Measurements from ENCODE around the gene DNAJB8.

Gene DNAJB8

DNA sequence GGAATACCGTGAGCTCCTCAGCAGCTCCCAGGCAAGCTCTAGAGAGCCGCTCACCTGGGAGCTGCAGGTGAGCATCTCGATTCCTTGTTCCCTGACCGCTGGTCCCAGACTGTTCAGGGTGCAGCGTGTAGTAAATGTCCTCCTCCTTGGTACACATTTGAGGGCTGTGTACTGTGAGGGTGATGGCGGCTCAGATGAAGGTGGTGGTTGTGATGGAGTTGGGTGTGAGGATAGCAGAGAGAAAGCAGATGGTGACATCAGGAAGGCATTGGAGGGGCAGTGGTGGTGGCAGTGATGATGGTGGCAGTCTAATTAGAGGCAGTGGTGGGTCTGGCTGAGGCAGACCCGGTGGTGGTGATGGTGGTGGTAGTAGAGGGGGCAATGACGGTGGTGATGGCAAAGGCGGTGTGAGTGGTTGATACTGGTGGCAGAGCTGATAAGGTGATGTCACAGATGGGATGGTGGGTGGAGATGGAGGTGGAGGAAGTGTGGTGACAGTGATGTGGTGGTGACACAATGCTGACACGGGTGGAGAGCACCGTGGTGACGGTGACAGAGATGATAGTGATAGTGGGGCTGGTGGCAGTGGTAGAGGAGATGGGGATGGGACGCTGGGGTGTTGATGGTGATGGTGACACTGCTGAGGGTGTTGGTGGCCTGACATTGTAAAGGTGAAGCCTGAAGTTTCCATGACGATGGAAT is at the start of gene DNAJB8:
Gene DNAJB8 (minus strand): TSS at position 51 of the 702 bp plus-strand sequence. CDS start 3,645 bp downstream, outside the sequence.
- no peak for DNase-seq (ENCODE audit: low read depth)

DNA sequence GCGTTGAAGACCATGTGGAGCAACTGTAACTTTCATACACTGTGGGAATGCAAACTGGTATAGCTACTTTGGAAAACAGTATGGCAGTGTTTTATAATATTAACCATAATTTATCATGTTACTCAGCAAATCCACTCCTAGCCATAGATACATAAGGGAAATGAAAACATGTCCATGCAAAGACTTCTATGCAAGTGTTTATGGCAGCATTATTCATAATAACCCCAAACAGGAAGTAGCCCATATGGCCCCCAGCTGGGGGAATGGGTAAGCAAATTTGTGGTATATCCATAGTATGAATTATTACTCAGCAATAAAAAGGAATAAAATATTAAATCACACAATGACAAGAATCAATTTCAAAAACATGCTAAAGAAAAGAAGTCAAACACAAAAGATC is 49.3 kb upstream of the DNAJB8 start:
- no peak for DNase-seq (ENCODE audit: low read depth)

DNA sequence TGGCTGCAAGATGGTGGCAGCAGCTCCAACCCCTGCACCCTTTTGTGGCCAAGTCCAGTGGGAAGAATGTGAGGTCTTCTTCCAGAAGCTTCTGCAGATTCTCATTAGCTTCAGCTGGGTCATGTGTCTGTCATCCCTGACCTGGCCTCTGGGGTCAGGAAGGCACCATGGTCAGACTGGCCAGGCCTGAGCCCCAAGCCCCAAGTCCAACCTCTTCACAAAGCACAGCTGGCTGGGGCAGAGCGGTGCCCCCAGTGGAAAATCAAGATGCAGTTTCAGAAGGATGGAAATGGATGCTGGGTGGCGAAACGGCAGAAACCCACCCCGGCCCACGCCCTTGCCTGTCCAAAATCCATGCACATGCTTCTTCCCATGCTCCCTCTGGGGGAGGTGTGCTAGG is 42.2 kb upstream of the DNAJB8 start:
- DNase-seq (ENCODE audit: low read depth), result no peak

DNA sequence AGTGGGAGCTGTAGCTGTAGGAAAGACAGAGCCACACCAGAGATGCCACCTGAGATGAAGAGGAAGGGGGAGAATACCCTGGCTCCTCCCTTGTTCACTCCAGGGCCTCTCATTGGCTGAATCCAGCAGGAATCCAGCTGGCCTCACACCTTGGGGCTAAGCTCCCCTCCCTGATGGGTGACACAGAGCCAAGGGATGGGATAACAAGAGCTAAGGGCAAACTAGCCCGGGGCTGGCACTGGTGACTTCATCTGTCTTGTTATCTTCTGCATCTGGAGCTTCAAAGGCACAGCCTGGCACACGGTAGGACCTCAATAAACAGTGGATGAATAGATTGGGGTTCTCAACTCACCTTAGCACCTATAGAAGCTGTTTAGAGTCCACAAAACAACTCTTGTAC is 40.1 kb upstream of the DNAJB8 start:
- DNase-seq (ENCODE audit: low read depth), result no peak

DNA sequence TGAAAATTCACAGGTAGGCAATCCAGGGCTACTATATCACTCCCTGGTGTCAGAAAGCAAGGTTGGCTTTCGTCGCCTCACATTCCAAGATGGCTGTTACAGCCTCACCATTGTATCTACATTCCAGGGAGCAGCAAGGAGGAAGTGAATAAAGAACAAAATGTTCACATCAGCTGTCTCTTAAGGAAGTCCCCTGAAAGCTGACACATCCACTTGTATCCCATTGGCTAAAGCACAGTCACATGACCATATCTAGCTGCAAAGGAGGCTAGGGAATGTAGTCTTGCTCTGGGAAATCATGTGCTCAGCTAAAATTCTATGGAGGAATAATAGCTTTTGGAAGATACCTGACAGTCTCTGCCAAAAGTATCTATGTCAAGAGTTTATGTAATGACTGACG is 39.1 kb upstream of the DNAJB8 start:
- DNase-seq (ENCODE audit: low read depth), result no peak

DNA sequence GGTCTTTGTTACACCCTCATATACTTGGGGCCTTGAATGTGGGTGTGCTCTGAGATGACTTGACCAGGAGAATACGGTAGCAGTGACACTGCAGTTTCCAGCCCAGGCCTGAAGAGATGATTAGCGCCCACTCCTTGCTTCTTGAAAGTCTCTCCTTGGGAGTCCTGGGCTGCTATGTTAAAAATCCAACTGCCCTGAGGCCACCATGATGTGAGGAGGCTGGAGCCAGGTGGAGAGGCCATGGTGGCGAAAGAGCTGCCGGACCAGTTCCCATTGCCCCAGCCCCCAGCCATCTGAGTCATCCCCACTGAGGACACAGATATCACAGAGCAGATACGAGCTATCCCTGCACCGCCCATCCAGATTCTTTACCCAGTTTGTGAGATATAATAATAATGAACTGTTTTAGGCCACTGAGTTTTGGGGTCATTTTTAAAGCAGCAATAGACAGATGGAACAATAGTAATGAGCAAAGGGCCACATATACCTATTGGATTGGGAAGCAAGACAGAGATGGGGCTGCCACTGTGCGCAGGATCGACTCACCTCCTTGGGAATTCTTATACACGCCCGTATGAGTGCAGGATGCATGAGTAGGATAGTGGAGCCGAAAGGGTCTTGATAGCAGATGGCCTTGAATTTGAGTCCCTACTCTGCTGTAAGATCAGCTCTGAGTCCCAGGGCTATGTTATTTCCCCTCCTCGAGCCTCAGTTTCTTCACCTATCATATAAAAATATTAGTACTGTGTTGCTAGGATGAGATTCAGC is 38.5 kb upstream of the DNAJB8 start:
- DNase-seq (ENCODE audit: low read depth), result no peak

DNA sequence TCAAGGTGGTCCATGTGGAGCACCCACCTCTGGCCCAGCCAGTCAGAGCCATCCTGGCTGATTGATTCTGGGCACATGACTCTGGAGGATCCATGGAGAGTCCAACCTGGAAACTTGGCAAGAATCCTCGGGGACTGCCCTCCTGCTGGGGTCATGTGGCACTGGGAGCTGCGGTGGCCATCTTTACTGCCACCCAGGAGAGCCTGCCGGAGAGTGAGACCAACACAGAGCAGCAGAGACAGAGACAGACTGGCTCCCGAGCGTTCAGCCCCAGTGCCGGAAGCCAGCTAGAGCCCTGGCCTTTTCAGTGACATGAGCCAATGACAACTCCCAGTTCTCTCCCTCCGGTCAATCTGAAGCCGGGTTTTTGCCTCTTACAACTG is 37.8 kb upstream of the DNAJB8 start:
- DNase-seq (ENCODE audit: low read depth), result no peak

DNA sequence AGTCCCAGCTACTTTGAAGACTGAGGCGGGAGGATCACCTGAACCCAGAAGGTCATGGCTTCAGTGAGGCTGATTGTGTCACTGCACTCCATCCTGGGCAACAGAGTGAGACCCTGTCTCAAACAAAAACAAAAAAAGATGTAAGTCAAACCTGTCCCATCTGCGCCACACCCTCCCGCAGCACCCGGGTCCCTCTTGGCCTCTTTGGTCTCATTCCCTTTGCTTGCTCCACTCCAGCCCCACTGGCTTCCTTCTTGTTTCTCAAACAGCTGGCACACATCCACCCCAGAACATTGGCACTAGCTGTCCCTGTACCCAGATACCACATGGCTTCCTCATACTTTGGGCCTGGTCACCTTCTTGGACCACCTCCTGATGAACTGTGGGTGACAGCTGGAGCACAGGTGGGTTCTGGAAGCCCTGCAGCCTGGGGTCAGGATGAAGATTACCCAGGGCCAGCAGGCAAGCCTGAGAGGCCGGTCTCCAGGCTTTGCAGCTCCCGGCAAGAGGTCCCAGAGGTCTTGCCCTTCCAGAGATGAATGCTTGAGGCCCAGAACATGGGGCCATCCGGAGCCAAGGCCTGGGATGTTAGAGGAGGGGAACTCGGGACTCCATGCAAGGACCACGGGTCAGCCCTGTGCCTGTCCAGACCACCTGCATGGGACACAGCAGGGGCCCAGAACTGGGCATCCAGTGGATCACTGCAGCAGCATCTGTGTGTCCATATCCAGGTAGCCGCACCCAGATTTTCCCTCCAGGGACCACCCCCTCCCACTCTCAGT is 37.3 kb upstream of the DNAJB8 start:
- no peak for DNase-seq (ENCODE audit: low read depth)

DNA sequence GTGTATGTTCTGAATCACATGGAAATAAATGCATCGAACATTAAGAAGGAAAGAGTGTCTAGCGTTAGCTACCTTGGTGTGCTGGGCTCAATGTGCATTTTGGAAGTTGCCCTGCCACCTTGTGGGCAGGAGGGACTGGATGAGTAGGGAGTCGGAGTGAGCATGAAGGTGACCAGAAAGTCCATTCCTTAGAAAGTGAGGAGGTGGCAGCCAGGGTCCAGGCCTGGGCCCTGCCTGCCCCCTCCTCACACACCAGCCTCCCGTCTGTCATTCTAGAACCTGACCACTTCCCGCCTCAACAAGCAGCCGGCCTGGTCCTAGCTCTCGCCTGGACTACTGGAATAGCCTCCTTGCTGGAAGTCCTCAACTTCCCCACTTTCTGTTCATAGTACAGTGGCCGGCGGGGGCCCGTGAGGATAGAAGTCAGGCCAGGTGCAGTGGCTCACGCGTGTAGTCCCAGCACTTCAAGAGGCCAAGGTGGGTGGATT is 36.5 kb upstream of the DNAJB8 start:
- no peak for DNase-seq (ENCODE audit: low read depth)

DNA sequence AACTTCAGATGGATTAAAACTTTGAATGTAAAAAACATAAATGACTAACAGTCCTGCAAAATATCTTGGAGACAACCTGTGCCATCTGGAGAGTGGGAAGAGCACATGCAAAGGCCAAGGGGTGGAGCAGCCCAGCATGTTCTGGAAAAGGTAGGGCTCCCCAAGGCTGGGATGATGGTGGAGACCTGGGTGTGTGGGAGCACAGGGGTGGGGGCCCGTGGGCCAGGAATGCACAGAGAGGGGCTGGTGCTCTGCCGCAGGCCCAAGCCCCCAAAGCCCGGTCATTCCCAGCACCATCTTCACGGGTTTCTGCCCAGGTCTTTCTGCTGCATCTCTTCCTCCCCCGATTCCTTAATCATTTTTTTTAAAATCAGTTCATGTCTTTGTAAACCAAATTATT is 36.0 kb upstream of the DNAJB8 start:
- DNase-seq (ENCODE audit: low read depth), result no peak

DNA sequence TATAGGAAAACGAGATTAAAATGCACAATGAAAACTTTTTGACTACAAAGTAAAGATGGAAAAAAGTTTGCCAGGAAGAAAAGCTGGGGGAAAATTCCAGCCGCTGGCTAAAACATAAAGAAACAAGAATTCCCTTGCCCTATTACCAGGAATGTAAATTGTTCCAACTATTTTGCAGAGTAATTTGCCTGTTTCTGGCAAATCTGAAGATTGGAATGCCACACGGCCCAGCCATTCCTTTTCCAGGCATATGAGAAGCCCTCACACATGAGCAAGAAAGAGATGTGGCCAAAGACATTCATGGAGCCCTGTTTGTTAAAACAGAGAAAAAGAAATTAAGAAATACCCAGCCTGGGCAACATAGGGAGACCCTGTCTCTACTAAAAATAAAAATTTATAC is 34.7 kb upstream of the DNAJB8 start:
- no peak for DNase-seq (ENCODE audit: low read depth)

DNA sequence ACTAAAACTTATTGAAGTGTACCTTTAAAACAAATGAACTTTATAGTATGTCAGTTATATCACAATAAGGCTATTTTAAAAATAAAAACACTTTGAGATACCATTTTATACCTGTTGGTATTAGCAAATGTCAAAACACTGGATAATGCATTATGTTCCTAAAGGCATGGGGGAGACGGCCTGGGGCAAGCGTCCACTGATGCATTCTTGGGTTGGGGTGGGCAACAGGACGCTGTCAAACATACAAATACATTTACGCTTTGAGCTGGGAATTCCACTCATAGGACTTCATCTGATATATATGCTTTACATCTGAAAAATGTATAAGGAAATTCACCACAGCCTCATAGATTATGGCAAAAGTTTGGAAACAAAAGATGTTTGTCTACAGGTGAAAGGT is 33.9 kb upstream of the DNAJB8 start:
- DNase-seq (ENCODE audit: low read depth), result no peak

DNA sequence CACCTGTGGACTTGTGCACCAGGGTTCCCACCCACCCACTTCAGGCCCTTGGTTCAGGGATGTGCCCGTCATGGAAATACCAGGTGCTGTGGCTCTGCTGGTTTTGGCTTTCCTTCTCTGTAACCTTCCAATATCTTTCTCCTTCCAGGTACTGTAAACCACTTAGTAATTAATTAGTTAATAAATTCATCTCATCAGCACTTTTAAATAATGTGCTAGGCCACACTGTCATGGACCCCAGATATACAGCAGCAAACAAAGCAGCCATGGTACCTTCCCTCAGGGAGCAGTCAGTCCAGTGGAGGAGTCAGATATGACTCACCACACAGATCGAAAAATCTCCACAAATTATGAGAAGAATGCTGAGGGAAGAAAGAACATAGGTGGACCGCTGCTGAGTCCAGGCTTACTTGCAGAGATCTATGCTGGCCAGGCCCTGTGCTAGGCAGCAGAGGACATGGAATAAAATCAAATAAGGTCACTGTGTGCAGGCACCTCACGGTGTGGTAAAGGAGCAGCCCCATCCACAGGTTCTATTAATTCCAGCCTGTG is 33.1 kb upstream of the DNAJB8 start:
- no peak for DNase-seq (ENCODE audit: low read depth)

DNA sequence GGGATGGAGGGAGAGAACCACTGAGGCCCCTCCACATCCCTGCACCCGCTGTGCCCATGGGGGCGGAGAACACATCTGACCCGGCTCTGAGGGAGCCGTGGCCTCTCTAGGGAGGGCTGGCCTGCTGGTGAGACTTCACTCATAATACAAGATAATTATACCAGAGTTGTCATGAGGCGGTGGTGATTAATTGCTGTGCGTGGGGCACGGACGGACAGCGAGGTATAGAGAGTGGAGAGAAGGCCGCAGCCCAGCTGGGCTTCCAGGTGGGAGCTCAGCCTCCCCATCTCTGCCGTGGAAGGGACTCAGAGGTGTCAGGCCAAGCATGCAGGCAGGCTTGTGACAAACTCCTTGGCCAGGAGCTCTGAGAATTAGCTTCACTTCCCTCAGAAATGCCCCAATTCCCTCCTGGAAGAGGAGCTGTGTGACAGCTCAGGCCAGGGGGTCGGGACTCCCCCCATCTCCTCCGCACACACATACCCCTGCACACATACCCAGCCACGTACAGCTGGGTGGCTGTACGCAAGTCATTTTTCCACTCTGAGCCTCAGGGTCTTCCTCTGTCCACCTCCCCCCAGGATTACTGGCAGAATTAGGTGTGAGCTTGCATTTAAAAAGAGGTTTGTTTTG is 32.3 kb upstream of the DNAJB8 start:
- DNase-seq (ENCODE audit: low read depth), result no peak

DNA sequence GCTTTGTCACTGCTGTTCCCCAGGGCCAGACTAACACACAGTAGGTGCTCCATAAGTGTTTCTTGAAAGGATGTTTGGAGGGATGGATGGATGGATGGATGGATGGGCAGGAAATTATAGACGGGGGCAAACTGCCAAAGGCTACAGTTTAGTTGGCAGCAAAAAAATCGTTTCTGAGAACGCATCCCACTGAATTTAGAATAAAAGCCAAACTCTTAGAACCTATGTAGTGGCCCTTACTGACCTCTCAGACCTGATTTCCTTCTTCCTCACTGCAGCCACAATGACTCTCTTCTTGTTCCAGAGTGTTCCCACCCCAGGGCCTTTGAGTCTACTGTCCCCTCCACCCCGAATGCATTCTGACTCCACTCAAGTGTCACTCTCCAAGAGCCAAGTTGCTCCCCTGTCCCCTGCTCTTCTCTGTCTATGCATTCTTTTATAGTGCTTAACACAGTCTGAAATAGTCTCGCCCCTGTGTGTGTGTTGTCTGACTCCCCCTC is 31.5 kb upstream of the DNAJB8 start:
- no peak for DNase-seq (ENCODE audit: low read depth)

DNA sequence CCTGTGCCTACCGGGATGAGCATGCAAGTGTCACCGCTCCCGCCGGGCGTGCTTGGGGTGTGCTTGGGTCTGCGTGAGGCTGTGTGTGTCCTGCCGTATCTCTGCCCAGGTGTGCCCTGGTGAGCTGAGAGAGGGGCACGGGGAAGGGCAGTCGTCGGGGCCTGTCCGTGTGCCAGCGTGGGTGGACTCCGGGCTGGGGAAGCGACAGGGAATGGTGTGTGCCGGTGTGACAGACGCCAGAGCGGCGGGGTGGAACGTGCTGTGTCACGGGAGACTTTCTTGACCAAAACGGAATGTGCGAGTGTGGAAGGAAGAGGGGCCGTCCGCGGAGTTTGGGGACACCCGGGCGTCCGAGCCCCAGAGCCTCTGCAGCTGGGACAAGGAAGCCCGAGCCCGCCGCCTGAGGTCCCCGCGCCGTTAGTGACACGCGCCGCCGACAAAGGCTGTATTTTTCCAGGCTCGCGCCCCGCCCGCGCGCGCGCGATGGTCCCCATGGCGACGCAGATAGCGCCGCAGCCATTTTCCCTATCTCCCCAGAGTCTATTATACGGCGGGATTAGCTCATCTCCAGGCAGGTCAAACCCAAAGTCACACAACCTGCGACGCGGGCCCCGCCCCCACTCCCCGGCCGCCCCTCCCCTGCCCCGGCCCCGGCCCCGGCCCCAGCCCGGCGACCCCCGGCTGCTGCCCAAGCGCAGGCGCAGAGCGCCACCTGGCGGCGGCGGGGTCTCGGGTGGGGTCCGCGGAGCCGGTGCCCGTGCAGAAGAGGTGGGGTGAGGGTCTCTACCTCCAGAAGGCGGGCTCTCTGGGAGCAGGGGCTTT is 30.8 kb upstream of the DNAJB8 start:
- peak; percentile 58 for DNase-seq (ENCODE audit: low read depth)

DNA sequence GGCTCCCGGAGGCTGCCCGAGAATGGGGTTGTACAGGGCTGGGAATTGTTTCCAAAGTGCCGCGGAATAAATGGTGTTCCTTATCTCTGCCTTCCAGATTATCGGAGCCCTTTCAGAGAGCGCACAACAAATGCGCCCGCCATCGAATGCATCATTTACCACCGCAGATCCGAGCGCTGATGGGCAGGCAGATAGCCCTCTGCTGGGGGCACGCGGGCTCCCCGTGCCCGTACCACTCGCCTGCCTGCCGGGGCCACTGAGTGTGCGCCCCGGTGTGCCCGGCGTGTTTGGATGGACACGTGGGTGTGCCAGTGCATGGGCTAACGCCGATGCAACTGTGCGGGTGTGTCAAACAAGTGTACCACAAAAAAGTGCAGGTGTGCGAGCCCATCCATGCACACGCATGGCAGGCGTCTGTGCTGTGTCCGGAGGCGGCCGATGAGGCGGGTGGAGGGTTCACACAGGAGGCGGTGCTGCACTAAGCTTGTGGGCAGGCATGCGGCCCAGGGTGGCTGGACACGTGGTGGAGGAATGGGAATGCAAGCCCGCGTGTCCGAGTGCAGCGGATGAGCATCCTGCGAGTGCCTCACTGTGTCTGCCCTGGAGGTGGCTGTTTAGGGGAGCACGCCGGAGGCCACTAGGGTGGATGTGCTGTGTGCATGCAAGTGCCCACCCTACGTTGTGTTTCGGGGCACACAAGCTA is 30.1 kb upstream of the DNAJB8 start:
- no peak for DNase-seq (ENCODE audit: low read depth)

DNA sequence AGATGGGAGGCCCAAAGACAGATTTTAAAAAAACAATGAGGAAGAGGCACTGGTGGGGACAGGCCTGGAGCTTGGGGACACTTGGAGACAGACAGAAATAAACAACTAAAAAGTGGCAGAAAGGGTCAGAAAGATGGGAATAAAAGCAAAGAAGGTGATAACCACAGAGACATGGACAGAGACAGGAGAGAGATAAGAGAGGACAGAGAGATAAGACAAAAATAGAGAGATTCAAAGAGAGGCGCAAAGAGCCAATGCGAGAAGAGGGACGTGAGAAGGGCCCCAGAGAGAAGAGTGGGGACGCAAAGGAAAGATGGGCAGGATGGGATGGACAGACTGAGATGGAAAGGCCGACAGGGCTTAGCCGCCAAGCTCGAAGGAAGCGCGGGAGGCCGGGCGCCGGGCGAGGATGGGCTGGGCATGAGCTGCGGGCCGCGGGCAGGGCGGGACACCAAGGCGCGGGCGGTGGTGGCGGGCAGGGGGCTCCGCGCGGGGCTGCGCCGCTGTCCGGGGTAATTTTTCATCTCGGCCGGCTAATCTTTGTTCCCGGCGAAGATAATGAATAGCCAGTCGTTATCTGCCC is 29.4 kb upstream of the DNAJB8 start:
- no peak for DNase-seq (ENCODE audit: low read depth)

DNA sequence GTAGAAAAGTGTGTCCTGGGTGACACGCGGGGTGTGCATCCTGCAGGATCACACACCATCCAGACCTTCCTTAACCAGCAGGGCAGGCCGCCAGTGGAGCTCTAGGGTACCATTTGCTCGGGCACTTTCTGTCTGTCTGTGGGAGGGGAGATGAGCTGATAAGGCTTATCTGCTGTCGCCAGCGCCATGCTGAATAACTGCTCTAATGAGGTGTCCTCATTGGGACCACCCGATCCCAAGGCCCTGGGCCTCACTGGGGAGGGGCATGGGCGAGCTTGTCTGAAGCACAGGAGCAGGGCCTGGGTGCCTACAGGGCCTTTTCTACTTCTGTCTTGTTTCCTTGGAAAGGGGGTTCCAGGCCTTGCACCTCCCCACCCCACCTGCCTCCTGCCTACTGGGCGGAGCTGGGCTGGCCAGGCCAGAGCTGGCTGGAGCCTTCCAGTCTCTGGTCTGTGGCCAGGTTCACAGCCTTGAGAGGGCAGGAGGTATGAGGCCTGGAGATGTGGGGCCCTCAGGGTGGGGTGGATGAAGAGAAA is 28.8 kb upstream of the DNAJB8 start:
- no peak for DNase-seq (ENCODE audit: low read depth)

DNA sequence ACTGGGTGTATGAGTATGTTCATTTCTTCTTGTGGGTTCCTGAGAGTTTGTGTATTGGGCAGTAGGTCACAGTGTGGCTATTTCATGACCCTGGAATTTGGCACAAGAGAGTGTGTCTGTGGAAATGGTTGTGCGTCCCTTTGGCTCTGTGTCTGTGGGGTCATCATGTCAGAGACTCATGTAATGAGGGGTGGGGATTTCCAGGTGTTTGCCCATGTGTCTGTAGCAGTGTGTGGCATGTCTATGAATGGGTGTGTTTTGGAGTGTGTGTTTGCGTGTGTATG is 27.6 kb upstream of the DNAJB8 start:
- no peak for DNase-seq (ENCODE audit: low read depth)

Data from stimulated activated CD8-positive, alpha-beta memory T cell treated with anti-CD3 and anti-CD28 coated beads, Interleukin-15, amount 100 ng/mL, for 24 hours (primary cell).